WTC11 (cell line): ENCODE results near the gene TOP2A.

Experiments used
- ATF2 ChIP-seq: sonication (generic); formaldehyde crosslinking; IDR thresholded peaks from 2 replicates; pipeline ENCODE4 v1.8.1; 2022; ENCODE audit warnings: low read depth, missing genetic modification reagents, borderline replicate concordance
- ATF3 ChIP-seq: sonication (generic); formaldehyde crosslinking; conservative IDR thresholded peaks from 2 replicates; pipeline ENCODE4 v1.8.1; 2022; ENCODE audit warnings: mild to moderate bottlenecking, missing genetic modification reagents
- CREB1 ChIP-seq: sonication (generic); formaldehyde crosslinking; IDR thresholded peaks from 2 replicates; pipeline ENCODE4 v1.8.0; 2023; ENCODE audit warnings: mild to moderate bottlenecking, missing genetic modification reagents
- CTCF ChIP-seq: fragments of 200-600 bp; IDR thresholded peaks from 2 replicates; pipeline ENCODE4 v1.8.0; 2022; ENCODE audit warnings: antibody characterized with exemption
- MAX ChIP-seq: sonication (generic); formaldehyde crosslinking; IDR thresholded peaks from 2 replicates; pipeline ENCODE4 v1.8.0; 2022; ENCODE audit warnings: mild to moderate bottlenecking, missing genetic modification reagents
- NFE2L1 ChIP-seq: sonication (generic); formaldehyde crosslinking; IDR thresholded peaks from 2 replicates; pipeline ENCODE4 v1.8.1; 2023; ENCODE audit warnings: missing genetic modification reagents
- NR3C1 ChIP-seq: sonication (generic); formaldehyde crosslinking; conservative IDR thresholded peaks from 2 replicates; pipeline ENCODE4 v1.8.1; 2023; ENCODE audit warnings: low read depth, mild to moderate bottlenecking, missing genetic modification reagents
- TEAD4 ChIP-seq: sonication (generic); formaldehyde crosslinking; IDR thresholded peaks from 2 replicates; pipeline ENCODE4 v1.8.0; 2022; ENCODE audit warnings: mild to moderate bottlenecking, missing genetic modification reagents
- ZNF317 ChIP-seq: sonication (generic); formaldehyde crosslinking; IDR thresholded peaks from 2 replicates; pipeline ENCODE4 v1.8.1; 2023; ENCODE audit warnings: low read depth, mild to moderate bottlenecking, moderate library complexity, missing genetic modification reagents, borderline replicate concordance
- ZNF423 ChIP-seq: fragments of 250-450 bp; sonication (Bioruptor Pico); IDR thresholded peaks from 2 replicates; pipeline ENCODE4 v2.1.2; 2022; ENCODE audit warnings: mild to moderate bottlenecking, moderate library complexity
- ZSCAN18 ChIP-seq: fragments of 250-450 bp; sonication (Bioruptor Pico); IDR thresholded peaks from 2 replicates; pipeline ENCODE4 v2.1.2; 2022; ENCODE audit warnings: mild to moderate bottlenecking, moderate library complexity

- no peak for TF ChIP-seq TEAD4 (CRISPR knock-in tag)
- TF ChIP-seq CREB1 (CRISPR knock-in tag) = no peak
- no peak for TF ChIP-seq CTCF
- TF ChIP-seq ZNF423 = no peak
- TF ChIP-seq ZSCAN18 (CRISPR knock-in tag) = no peak
- no peak for TF ChIP-seq ATF3 (CRISPR knock-in tag)
- TF ChIP-seq NR3C1 (CRISPR knock-in tag) = no peak
- no peak for TF ChIP-seq MAX (CRISPR knock-in tag)
- no peak for TF ChIP-seq NFE2L1 (CRISPR knock-in tag)
- no peak for TF ChIP-seq ZNF317
- no peak for TF ChIP-seq ATF2
Measured at GRCh38 chr17:40366076-40366860, 51.4 kb downstream of the TOP2A start.
